ENCODE results near the gene VDR.

DNA sequence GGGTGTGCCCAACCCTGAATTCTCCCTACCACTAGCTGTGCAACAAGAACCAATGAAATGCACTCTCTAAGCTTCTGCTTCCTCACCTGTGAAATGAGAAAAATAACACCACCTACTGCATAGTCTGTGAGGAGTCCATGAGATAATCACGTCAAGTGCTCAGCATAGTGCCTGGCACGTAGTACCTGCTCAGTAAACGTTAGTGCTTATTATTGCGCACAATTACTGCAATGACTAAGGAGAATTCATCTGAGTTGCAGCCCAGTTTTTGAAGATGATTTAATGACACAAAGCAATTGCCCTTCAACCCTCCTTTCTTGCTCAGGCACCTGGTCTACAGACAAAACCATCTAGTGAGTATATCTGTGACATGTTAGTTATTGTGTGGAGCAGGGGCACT is 8.8 kb downstream of the VDR start:
- TF ChIP-seq ZNF274 (IDR thresholded peaks at IDR 0.05; ENCODE audit: low read depth, low read length) = no peak
- no peak for TF ChIP-seq YY1 (IDR thresholded peaks at IDR 0.05; ENCODE audit: insufficient read depth, insufficient read length)
- no peak for TF ChIP-seq SUZ12 (IDR thresholded peaks at IDR 0.05; ENCODE audit: extremely low read depth, insufficient read depth, insufficient read length)

Data from NT2/D1 (cell line).